Measurements from ENCODE around the gene KCNJ4. TPM values are rescaled to one million over a fixed set of nuclear protein-coding genes. Genes with fewer than 3 reads are reported as not detected.

The KCNJ4 gene
- polyA plus RNA-seq, 2 of the 4 experiments (the other 2 are of a cell fraction) = 0.12 TPM; not detected in 1

DNA sequence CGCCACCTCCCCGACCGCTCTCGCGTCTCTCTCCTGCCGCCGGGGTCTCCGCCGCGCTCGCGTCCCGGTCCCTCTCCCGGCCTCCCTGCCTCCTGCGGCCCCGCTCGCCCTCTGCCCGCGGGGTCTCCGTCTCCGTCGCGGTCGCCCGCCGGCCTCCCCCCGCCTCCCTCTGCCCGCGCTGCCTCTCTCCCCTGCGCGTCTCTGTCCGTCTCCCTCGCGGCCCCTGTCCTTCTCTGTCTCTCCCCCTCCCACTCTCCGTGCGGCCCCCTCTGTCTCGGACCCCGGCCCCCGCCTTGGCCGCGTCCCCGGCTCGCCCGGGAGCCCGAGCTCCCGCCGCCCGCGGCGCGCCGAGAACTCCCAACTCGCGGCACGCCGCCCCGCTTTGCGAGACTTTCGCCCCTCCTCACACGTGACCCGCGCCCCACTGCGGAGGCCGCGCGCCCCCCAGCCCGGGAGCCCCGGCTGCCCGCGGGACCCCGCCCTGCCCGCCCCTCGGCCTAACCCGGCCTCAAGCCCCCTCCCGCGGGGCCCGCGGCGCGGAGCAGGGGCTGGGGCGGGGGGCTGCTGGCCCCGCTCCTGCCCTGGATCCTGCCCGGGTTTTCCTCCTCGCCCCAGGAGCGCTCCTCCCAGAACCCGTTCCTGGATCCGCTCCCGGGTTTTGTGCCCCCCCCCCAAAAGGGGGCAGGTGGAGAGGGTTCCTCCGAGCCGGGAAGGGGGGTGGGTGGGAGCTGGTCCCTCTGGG, 702 bp upstream of the KCNJ4 start:
- no peak for DNase-seq (ENCODE audit: low read depth in 1 of 2, low spot score in 1 of 2)
- ChIA-PET CTCF (no interaction called here), POLR2A (interaction anchor here (0.6 kb wide), 1 partner anchor 421 kb away, joined by 3 read pairs; no protein-coding TSS in a partner anchor)
- TF ChIP-seq, protein P1, sequence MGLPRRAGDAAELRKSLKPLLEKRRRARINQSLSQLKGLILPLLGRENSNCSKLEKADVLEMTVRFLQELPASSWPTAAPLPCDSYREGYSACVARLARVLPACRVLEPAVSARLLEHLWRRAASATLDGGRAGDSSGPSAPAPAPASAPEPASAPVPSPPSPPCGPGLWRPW (IDR thresholded peaks at IDR 0.05) = no peak
- TF ChIP-seq JUN (IDR thresholded peaks at IDR 0.05) (0 out of 5 replicates have a peak, but pooled peaks of 1 of the 2 experiments have one; percentile 24), BHLHE40 (IDR thresholded peaks at IDR 0.05; ENCODE audit: low read depth, low read length) (no peak)
- no peak for FAIRE-seq
- H3K4me1 ChIP-seq = no peaks in the 10 kb centered on the region; the same call in 2 of the 3 replicates
- WGBS (ENCODE audit: missing lambda C conversion rate) = no CpG with 5 or more reads among the region's 90 CpGs
- H3K27ac ChIP-seq = peak overlapping the region; percentile 60 to 90; a peak in 5 of 6 replicates
- H3K4me3 ChIP-seq = peak overlapping the region; percentile 62
- H3K9me3 ChIP-seq = no peaks in the 10 kb centered on the region
- peak overlapping the region; percentile 96 for H3K4me2 ChIP-seq
- no peak for ATAC-seq

DNA sequence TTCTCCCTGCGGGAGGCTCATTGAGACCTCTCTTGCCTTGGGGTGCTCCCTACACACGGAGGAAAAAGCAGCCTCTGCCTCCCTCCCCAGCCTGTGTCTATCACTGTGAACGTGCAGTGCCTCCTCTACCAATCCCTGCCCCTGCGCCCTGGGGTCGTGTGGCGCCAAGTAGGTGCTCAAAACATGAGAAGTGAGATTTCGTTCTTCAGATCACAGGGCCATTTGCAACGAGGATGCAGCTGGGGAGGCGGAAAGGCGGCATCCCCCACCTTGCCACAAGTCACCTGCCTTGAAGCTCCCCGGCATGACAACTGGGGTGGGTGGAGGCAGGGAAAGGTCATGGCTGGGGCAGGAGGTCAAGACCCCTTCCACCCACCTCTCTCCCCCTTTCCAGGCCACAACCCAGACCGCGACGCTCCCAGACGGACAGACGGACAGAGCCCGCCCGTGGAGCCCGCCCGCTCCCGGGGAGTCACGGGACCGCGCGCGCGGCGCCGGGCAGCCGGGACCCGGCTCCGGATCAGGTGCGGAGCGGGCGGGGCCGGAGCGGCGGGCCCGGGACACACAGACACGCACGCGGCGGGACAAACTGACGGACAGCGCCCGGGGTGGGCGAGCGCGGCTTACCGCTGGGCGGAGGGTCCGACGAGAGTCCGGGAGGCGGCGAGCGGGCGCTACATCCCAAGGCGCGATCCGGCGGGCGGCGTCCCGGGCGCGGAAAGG, 485 bp downstream of the KCNJ4 start:
- DNase-seq (ENCODE audit: low read depth in 1 of 2, low spot score in 1 of 2) = no peak
- ChIA-PET CTCF (no interaction called here), POLR2A (no interaction called here)
- Histone ChIP-seq H3K4me3 (peak overlapping the region; percentile 62), H3K9me3 (no peaks in the 10 kb centered on the region), H3K4me2 (peak overlapping the region; percentile 96), H3K4me1 (no peaks in the 10 kb centered on the region; the same call in 2 of the 3 replicates), H3K27ac (peak overlapping the region in 1 of 2 experiments; percentile 90; a peak in 4 of 6 replicates)
- WGBS (ENCODE audit: missing lambda C conversion rate) = 59% methylated on average over 9 of the region's 67 CpGs
- no peak for TF ChIP-seq EHF (CRISPR knock-in tag; IDR thresholded peaks at IDR 0.05)
- TF ChIP-seq HOXB13 (CRISPR knock-in tag; IDR thresholded peaks at IDR 0.05; ENCODE audit: low read depth) = no peak
- no peak for TF ChIP-seq HOXA7 (CRISPR knock-in tag; IDR thresholded peaks at IDR 0.05)
- no peak for TF ChIP-seq RARB (CRISPR knock-in tag; IDR thresholded peaks at IDR 0.05)
- TF ChIP-seq HEYL (CRISPR knock-in tag; IDR thresholded peaks at IDR 0.05) = no peak
- no peak for TF ChIP-seq FOSB (CRISPR knock-in tag; IDR thresholded peaks at IDR 0.05)
- TF ChIP-seq, protein P2, sequence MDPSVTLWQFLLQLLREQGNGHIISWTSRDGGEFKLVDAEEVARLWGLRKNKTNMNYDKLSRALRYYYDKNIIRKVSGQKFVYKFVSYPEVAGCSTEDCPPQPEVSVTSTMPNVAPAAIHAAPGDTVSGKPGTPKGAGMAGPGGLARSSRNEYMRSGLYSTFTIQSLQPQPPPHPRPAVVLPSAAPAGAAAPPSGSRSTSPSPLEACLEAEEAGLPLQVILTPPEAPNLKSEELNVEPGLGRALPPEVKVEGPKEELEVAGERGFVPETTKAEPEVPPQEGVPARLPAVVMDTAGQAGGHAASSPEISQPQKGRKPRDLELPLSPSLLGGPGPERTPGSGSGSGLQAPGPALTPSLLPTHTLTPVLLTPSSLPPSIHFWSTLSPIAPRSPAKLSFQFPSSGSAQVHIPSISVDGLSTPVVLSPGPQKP (IDR thresholded peaks at IDR 0.05; ENCODE audit: low read depth, low read length) = no peak
- peak in 1 of 2 experiments; percentile 17; a peak in 1 of 6 replicates for ATAC-seq
- no peak for FAIRE-seq

DNA sequence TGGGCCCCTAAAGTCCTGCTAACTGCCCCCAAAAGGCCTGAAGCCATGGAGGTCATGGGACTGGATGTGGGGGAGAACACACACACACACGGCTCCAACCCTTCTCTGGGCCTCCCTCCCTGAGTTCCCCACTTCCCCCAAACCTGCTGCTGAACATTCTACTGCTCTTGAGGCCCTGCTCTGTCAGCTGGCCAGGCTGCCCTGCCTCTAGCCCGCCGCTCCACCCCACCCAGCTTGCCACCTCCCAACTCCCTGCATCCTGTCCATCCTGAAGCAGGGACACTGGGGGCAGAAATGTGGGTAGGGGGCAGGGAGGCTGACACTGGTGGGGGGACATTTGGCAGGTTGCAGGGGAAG, 1.0 kb downstream of the KCNJ4 start:
- DNase-seq (ENCODE audit: low read depth in 1 of 2, low spot score in 1 of 2) (no peak), FAIRE-seq (no peak), ATAC-seq (no peak)
- H3K4me2 ChIP-seq = no peak overlapping the region
- ChIA-PET POLR2A (no interaction called here), CTCF (interaction anchor here (0.6 kb wide), 1 partner anchor 23 kb away, joined by 3 read pairs; no protein-coding TSS in a partner anchor)
- H3K9me3 ChIP-seq = no peaks in the 10 kb centered on the region
- TF ChIP-seq RNF2 (IDR thresholded peaks at IDR 0.05; ENCODE audit: borderline replicate concordance, low read depth) (no peak), ESRRA (IDR thresholded peaks at IDR 0.05; ENCODE audit: borderline replicate concordance, low read length) (no peak), HOXA7 (CRISPR knock-in tag; IDR thresholded peaks at IDR 0.05) (no peak), PHF8 (IDR thresholded peaks at IDR 0.05; ENCODE audit: borderline replicate concordance, low read depth) (no peak)
- TF ChIP-seq, protein P3, sequence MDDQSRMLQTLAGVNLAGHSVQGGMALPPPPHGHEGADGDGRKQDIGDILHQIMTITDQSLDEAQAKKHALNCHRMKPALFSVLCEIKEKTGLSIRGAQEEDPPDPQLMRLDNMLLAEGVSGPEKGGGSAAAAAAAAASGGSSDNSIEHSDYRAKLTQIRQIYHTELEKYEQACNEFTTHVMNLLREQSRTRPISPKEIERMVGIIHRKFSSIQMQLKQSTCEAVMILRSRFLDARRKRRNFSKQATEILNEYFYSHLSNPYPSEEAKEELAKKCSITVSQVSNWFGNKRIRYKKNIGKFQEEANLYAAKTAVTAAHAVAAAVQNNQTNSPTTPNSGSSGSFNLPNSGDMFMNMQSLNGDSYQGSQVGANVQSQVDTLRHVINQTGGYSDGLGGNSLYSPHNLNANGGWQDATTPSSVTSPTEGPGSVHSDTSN (IDR thresholded peaks at IDR 0.05) = no peak
- TF ChIP-seq, protein P4, sequence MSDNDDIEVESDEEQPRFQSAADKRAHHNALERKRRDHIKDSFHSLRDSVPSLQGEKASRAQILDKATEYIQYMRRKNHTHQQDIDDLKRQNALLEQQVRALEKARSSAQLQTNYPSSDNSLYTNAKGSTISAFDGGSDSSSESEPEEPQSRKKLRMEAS (IDR thresholded peaks at IDR 0.05) = no peak
- H3K27ac ChIP-seq = no peak overlapping the region
- H3K4me1 ChIP-seq = no peaks in the 10 kb centered on the region; the same call in 2 of the 3 replicates
- 86% methylated on average over 3 of the region's 3 CpGs for WGBS (ENCODE audit: missing lambda C conversion rate)
- H3K4me3 ChIP-seq = no peak overlapping the region; the same call in 2 of the 3 replicates

Data from A549 (cell line).